ENCODE results near the gene NVL. TPM values are rescaled to one million over a fixed set of nuclear protein-coding genes. Genes with fewer than 3 reads are reported as not detected.

NVL gene
- total and polyA plus RNA-seq, 2 of the 4 experiments (the other 2 are of a cell fraction), result 16.5 to 18.4 TPM

DNA sequence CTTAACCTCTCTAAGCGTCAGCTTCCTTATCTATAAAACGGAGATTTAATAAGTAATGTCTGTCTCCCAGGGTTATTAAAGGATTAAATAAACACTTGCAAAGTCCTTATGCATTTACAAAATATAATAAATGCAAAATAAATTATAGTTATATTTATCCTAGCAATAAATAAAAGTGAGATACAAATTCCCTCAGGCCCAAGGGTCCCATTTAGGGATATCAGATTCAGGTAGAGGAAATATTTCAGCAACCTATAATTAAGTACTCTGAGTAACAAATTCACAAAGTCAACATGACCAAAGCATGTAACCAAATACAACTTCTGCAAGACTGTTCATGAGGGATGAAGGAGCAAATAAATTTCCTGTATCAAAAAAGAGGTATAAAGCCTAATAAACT, 17.9 kb downstream of the NVL start:
- peaks cover 4 to 18% of the 10 kb centered on the region in 2 experiments for H3K79me1 ChIP-seq (ENCODE audit: low read depth in 1 of 2, low read length in 2 of 2)
- no peak overlapping the region for H4K91ac ChIP-seq (ENCODE audit: insufficient read depth, low read depth, low read length)
- BruUV-seq (replicated peaks), result no TSS peak
- DNase-seq (no peak), ATAC-seq (ENCODE audit: low read depth) (no peak)
- no peak overlapping the region for H2AK9ac ChIP-seq (replicated peaks; ENCODE audit: low read depth, low read length, poor library complexity)
- no peak overlapping the region for H3K4me2 ChIP-seq (ENCODE audit: low read depth, low read length)
- H3K27me3 ChIP-seq (ENCODE audit: control insufficient read depth, insufficient read depth, low read length), result no peaks in the 10 kb centered on the region
- H2BK120ac ChIP-seq (ENCODE audit: low read depth, low read length), result no peak overlapping the region
- H3K4me1 ChIP-seq (ENCODE audit: control insufficient read depth, insufficient read depth, low read length), result no peaks in the 10 kb centered on the region; the same call in 1 of the 2 replicates
- no peaks in the 10 kb centered on the region for H3K9me3 ChIP-seq (ENCODE audit: control insufficient read depth, insufficient read depth, low read length)
- POLR2A ChIA-PET (ENCODE audit: unreplicated experiment), result no interaction called here
- intact Hi-C loops (cut with micrococcal nuclease), result no loop called here
- dilution Hi-C loops (cut with HindIII; ENCODE audit: low sequenced_read_pairs, unreplicated experiment), result no loop called here
- H2BK20ac ChIP-seq (ENCODE audit: low read depth, low read length), result no peak overlapping the region
- no peak overlapping the region for H4K5ac ChIP-seq (ENCODE audit: low read depth, low read length)
- H4K20me1 ChIP-seq (ENCODE audit: insufficient read depth, low read length), result no peaks in the 10 kb centered on the region
- H3K4me3 ChIP-seq (ENCODE audit: insufficient read depth, low read depth, low read length), result no peak overlapping the region
- no peak overlapping the region for H3K18ac ChIP-seq (ENCODE audit: low read depth, low read length)
- H3K27ac ChIP-seq (ENCODE audit: insufficient read depth, low read length), result no peak overlapping the region
- CTCF ChIA-PET, result interaction anchor here (1.0 kb wide), 1 partner anchor 93 kb away, joined by 3 read pairs; no protein-coding TSS in a partner anchor
- H3K4ac ChIP-seq (ENCODE audit: low read depth, low read length), result no peak overlapping the region
- H3K23ac ChIP-seq (ENCODE audit: low read depth, low read length), result no peak overlapping the region
- H2AK5ac ChIP-seq (ENCODE audit: low read depth, low read length), result no peak overlapping the region
- no peak overlapping the region for H2BK5ac ChIP-seq (ENCODE audit: low read depth, low read length, poor library complexity, severe bottlenecking)
- H4K8ac ChIP-seq (ENCODE audit: low read depth in 2 of 2, low read length in 2 of 2), result no peak overlapping the region
- H3K9me1 ChIP-seq (ENCODE audit: insufficient read depth, low read length), result no peaks in the 10 kb centered on the region
- H3K56ac ChIP-seq (ENCODE audit: extremely low read depth, insufficient read depth, low read length), result no peak overlapping the region
- peaks cover 19% of the 10 kb centered on the region for H3K36me3 ChIP-seq (ENCODE audit: control insufficient read depth, insufficient read depth, low read length)
- H2BK15ac ChIP-seq (ENCODE audit: low read depth, low read length), result no peak overlapping the region
- H3K9ac ChIP-seq (ENCODE audit: low read depth, low read length), result no peak overlapping the region
- H2AFZ ChIP-seq (replicated peaks; ENCODE audit: low read length, poor library complexity), result no peak overlapping the region
- TF ChIP-seq RAD21 (IDR thresholded peaks at IDR 0.05; ENCODE audit: low read length) (no peak), BHLHE40 (IDR thresholded peaks at IDR 0.05; ENCODE audit: low read depth, low read length) (no peak), CEBPB (IDR thresholded peaks at IDR 0.05; ENCODE audit: low read depth, low read length) (no peak), POLR2A (IDR thresholded peaks at IDR 0.05; ENCODE audit: low read depth, low read length) (no peak), NFE2L2 (IDR thresholded peaks at IDR 0.05; ENCODE audit: low read depth, low read length) (no peak), MAFK (IDR thresholded peaks at IDR 0.05; ENCODE audit: low read depth, low read length) (no peak), FOS (IDR thresholded peaks at IDR 0.05; ENCODE audit: low read depth, low read length) (no peak)
- TF ChIP-seq, protein P1, sequence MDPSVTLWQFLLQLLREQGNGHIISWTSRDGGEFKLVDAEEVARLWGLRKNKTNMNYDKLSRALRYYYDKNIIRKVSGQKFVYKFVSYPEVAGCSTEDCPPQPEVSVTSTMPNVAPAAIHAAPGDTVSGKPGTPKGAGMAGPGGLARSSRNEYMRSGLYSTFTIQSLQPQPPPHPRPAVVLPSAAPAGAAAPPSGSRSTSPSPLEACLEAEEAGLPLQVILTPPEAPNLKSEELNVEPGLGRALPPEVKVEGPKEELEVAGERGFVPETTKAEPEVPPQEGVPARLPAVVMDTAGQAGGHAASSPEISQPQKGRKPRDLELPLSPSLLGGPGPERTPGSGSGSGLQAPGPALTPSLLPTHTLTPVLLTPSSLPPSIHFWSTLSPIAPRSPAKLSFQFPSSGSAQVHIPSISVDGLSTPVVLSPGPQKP (IDR thresholded peaks at IDR 0.05; ENCODE audit: borderline replicate concordance, low read depth, low read length), result no peak
- TF ChIP-seq, protein P2, sequence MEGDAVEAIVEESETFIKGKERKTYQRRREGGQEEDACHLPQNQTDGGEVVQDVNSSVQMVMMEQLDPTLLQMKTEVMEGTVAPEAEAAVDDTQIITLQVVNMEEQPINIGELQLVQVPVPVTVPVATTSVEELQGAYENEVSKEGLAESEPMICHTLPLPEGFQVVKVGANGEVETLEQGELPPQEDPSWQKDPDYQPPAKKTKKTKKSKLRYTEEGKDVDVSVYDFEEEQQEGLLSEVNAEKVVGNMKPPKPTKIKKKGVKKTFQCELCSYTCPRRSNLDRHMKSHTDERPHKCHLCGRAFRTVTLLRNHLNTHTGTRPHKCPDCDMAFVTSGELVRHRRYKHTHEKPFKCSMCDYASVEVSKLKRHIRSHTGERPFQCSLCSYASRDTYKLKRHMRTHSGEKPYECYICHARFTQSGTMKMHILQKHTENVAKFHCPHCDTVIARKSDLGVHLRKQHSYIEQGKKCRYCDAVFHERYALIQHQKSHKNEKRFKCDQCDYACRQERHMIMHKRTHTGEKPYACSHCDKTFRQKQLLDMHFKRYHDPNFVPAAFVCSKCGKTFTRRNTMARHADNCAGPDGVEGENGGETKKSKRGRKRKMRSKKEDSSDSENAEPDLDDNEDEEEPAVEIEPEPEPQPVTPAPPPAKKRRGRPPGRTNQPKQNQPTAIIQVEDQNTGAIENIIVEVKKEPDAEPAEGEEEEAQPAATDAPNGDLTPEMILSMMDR (conservative IDR thresholded peaks at IDR 0.05; ENCODE audit: low read depth, low read length), result no peak
- TF ChIP-seq, protein P3, sequence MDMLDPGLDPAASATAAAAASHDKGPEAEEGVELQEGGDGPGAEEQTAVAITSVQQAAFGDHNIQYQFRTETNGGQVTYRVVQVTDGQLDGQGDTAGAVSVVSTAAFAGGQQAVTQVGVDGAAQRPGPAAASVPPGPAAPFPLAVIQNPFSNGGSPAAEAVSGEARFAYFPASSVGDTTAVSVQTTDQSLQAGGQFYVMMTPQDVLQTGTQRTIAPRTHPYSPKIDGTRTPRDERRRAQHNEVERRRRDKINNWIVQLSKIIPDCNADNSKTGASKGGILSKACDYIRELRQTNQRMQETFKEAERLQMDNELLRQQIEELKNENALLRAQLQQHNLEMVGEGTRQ (IDR thresholded peaks at IDR 0.05; ENCODE audit: low read depth, low read length), result no peak
- in situ Hi-C loops (cut with MboI; ENCODE audit: low sequenced_read_pairs), result no loop called here
- no CpG with 5 or more reads among the region's 2 CpGs for WGBS, 2 experiments (ENCODE audit: extremely low coverage in 2 of 2, insufficient read length in 1 of 2)
- H3K14ac ChIP-seq (replicated peaks; ENCODE audit: low read depth, low read length), result no peak overlapping the region

Measured in IMR-90 (cell line).